HepG2 (cell line): ENCODE measurements around the gene CCDC102B. TPM values are rescaled to one million over a fixed set of nuclear protein-coding genes. Genes with fewer than 3 reads are reported as not detected.

Source experiments
- ATAC-seq: fragments of 200-7000 bp; cut with Tn5 transposase; 3 replicates; pipeline ENCODE4 v1.9.1; 2020; ENCODE audit warnings: mild to moderate bottlenecking, moderate library complexity
- BruUV-seq: library from RNA; stranded (reverse); fragments of 400-500 nt; replicated peaks from 2 replicates; lab custom pipeline; 2021; lab: Mats Ljungman, UMichigan
- CTCF ChIA-PET: fragments of 300-600 bp; formaldehyde crosslinking; extraction: SDS; loops from one replicate; lab custom pipeline; 2021; ENCODE audit warnings: low total read pairs, inconsistent platforms, low intra/inter-chr PET ratio; lab: Yijun Ruan, JAX
- POLR2A ChIA-PET: fragments of 350-600 bp; sonication (Branson Sonifier 250); formaldehyde crosslinking; loops from one replicate; lab custom pipeline; 2020; ENCODE audit warnings: antibody characterized with exemption, inconsistent platforms; lab: Yijun Ruan, JAX
- DNase-seq: peaks from one replicate; pipeline ENCODE4 v3.0.0-alpha.2; 2015; ENCODE audit warnings: low spot score
- FAIRE-seq: peaks from 3 replicates; lab custom pipeline; 2011; peaks lifted over from hg19 to GRCh38; lab: Jason Lieb, UNC
- H2AFZ ChIP-seq: one replicate; pipeline ENCODE4 v1.6.1; 2011; ENCODE audit warnings: low read length, inconsistent platforms
- H3K27ac ChIP-seq: fragments of 300-600 bp; 3 replicates; pipeline ENCODE4 v1.8.0; 2011; ENCODE audit warnings: mixed run types, mild to moderate bottlenecking, mixed read lengths, low read length, inconsistent platforms; ENCODE audit not compliant: insufficient read depth; ENCODE audit errors: extremely low read length
- H3K27me3 ChIP-seq, 2 experiments: fragments of 200-600 bp in 1 of 2; 2 replicates in 1 of 2; 3 replicates in 1 of 2; pipeline versions ENCODE4 v1.6.0 to v1.8.0; 2011; ENCODE audit warnings: low read length in 2 of 2, mild to moderate bottlenecking in 2 of 2, moderate library complexity in 2 of 2, inconsistent platforms in 1 of 2; ENCODE audit not compliant: insufficient read depth in 2 of 2, control insufficient read depth in 1 of 2
- H3K36me3 ChIP-seq, 2 experiments: fragments of 200-600 bp in 1 of 2; replicated peaks in 1 of 2; 2 replicates in 1 of 2; 3 replicates in 1 of 2; pipeline versions ENCODE4 v1.5.1 to v1.8.0; 2011; ENCODE audit warnings: low read length in 2 of 2, inconsistent platforms in 1 of 2; ENCODE audit not compliant: insufficient read depth in 2 of 2, control insufficient read depth in 1 of 2
- H3K4me1 ChIP-seq: 2 replicates; pipeline ENCODE4 v1.5.1; 2012; ENCODE audit warnings: low read length, inconsistent platforms; ENCODE audit not compliant: insufficient read depth
- H3K4me2 ChIP-seq: 2 replicates; pipeline ENCODE4 v1.6.0; 2011; ENCODE audit warnings: low read depth, low read length, inconsistent platforms
- H3K4me3 ChIP-seq, 3 experiments: fragments of 200-600 bp in 1 of 3; sonication (generic), shearing (Covaris generic) in 1 of 3; replicated peaks in 1 of 3; 2 replicates each; pipeline ENCODE4 v1.5.1; 2011 to 2016; ENCODE audit warnings: low read length in 3 of 3, inconsistent platforms in 2 of 3, low read depth in 2 of 3, mild to moderate bottlenecking in 2 of 3, control low read depth in 1 of 3, mixed read lengths in 1 of 3; ENCODE audit not compliant: insufficient read depth in 1 of 3
- H3K79me2 ChIP-seq: one replicate; pipeline ENCODE4 v1.6.1; 2011; ENCODE audit warnings: low read length, inconsistent platforms; ENCODE audit not compliant: insufficient read depth
- H3K9ac ChIP-seq: 2 replicates; pipeline ENCODE4 v1.6.0; 2011; ENCODE audit warnings: mild to moderate bottlenecking, low read depth, low read length, inconsistent platforms; ENCODE audit not compliant: insufficient read depth
- H3K9me3 ChIP-seq: 2 replicates; pipeline ENCODE4 v1.5.1; 2012; ENCODE audit warnings: mild to moderate bottlenecking, low read length
- H4K20me1 ChIP-seq: 2 replicates; pipeline ENCODE4 v1.6.0; 2011; ENCODE audit warnings: inconsistent platforms, mild to moderate bottlenecking, low read length, moderate library complexity; ENCODE audit not compliant: insufficient read depth
- NKX3-1 ChIP-seq: sonication (generic); formaldehyde crosslinking; IDR thresholded peaks from 2 replicates; pipeline ENCODE4 v1.5.0; 2020; ENCODE audit warnings: missing genetic modification reagents
- NR2F6 ChIP-seq, 2 experiments: IDR thresholded peaks; 2 replicates each; pipeline ENCODE4 v1.6.1; 2016; ENCODE audit warnings: antibody characterized with exemption in 1 of 2, mild to moderate bottlenecking in 1 of 2
- SPEN ChIP-seq: sonication (generic); formaldehyde crosslinking; IDR thresholded peaks from 2 replicates; pipeline ENCODE4 v1.5.1; 2020; ENCODE audit warnings: low read depth, mild to moderate bottlenecking, missing genetic modification reagents
- ZNF432 ChIP-seq: sonication (generic); formaldehyde crosslinking; IDR thresholded peaks from 2 replicates; pipeline ENCODE4 v1.5.0; 2020; ENCODE audit warnings: missing genetic modification reagents, mild to moderate bottlenecking, borderline replicate concordance
- WGBS: methylation state at CpG from one replicate; pipeline ENCODE4 v1.1.6; 2017; ENCODE audit warnings: low lambda C conversion rate; 5-methylcytosine and 5-hydroxymethylcytosine counted together
- in situ Hi-C: cut with HindIII; loops from 2 replicates; pipeline ENCODE4 v1.10.0; 2017; ENCODE audit warnings: low pct_unique_long_range_greater_than_20kb; ENCODE audit not compliant: extremely low pct_ligation_motif_present
- intact Hi-C: fragments of 100-400 bp; cut with micrococcal nuclease; formaldehyde crosslinking; loops from one replicate; pipeline ENCODE4 v1.10.0; 2022; ENCODE audit not compliant: unreplicated experiment
- polyA plus RNA-seq, 8 experiments: library from polyadenylated mRNA; depleted of rRNA in 3 of 8; stranded (reverse) in 7 of 8; unstranded in 1 of 8; fragments of >200 nt; fragmentation: Illumina TruSeq in 4 of 8; extraction: Trizol in 4 of 8; gene quantifications; 2 replicates each; pipeline versions ENCODE4 v1.2.1 to v1.2.3, GENCODE V29; 2011 to 2016; ENCODE audit warnings: low read depth in 4 of 8, missing spikeins in 1 of 8, mixed read lengths in 1 of 8; ENCODE audit not compliant: insufficient read depth in 1 of 8
- total RNA-seq, 5 experiments: library from RNA; depleted of rRNA; stranded (reverse); fragments of >200 nt; fragmentation: Illumina TruSeq; extraction: Trizol; gene quantifications; 2 replicates each; pipeline ENCODE4 v1.2.3, GENCODE V29; 2016; ENCODE audit warnings: low read depth in 1 of 5
- TF ChIP-seq, protein P1 (sequence below): sonication (generic); formaldehyde crosslinking; IDR thresholded peaks from 2 replicates; pipeline ENCODE4 v1.5.0; 2020; ENCODE audit warnings: mild to moderate bottlenecking, missing genetic modification reagents, borderline replicate concordance
- TF ChIP-seq, protein P2 (sequence below): sonication (generic); formaldehyde crosslinking; IDR thresholded peaks from 2 replicates; pipeline ENCODE4 v1.4.0; 2020; ENCODE audit warnings: missing genetic modification reagents
- TF ChIP-seq, protein P3 (sequence below): sonication (generic); formaldehyde crosslinking; IDR thresholded peaks from 2 replicates; pipeline ENCODE4 v1.4.0; 2020; ENCODE audit warnings: missing genetic modification reagents, mild to moderate bottlenecking, borderline replicate concordance
- TF ChIP-seq, protein P4 (sequence below): IDR thresholded peaks from 2 replicates; pipeline ENCODE4 v1.6.1; 2016; ENCODE audit warnings: low read depth, control low read depth
- TF ChIP-seq, protein P5 (sequence below): sonication (generic); formaldehyde crosslinking; IDR thresholded peaks from 2 replicates; pipeline ENCODE4 v1.5.0; 2020; ENCODE audit warnings: missing genetic modification reagents

Gene CCDC102B
- total and polyA plus RNA-seq, 2 of the 13 experiments (the other 11 are each of a cell fraction or from before 2014, with no cell fraction given): 2.3 to 3.7 TPM

DNA sequence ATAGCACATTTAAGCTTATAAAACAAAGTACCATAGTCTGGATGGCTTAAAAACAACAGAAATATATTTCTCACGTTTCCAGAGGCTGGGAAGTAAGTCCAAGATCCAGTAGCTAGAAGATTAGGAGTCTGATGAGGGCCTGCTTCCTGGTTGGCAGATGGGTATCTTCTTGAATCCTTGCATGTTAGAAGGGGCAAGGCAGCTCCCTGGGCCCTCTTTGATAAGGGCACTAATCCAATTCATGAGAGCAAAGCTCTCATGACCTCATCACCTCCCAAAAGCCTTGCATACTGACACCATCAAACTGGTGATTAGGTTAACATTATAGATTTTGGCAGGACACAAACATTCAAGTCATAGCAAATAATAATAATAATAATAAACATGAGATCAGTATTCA is 146.4 kb downstream of the CCDC102B start:
- no peak overlapping the region for H3K4me2 ChIP-seq
- no peaks in the 10 kb centered on the region for H3K27me3 ChIP-seq
- ATAC-seq (no peak), FAIRE-seq (no peak), DNase-seq (no peak)
- H3K4me1 ChIP-seq: peaks cover 8% of the 10 kb centered on the region; the same call in 1 of the 2 replicates
- H3K9me3 ChIP-seq: no peaks in the 10 kb centered on the region
- BruUV-seq: no TSS peak
- H3K9ac ChIP-seq: no peak overlapping the region
- no peak overlapping the region for H2AFZ ChIP-seq
- WGBS: 0% methylated on average over 1 of the region's 1 CpG
- no peaks in the 10 kb centered on the region for H3K36me3 ChIP-seq
- CTCF ChIA-PET: no interaction called here
- POLR2A ChIA-PET: no interaction called here
- H3K79me2 ChIP-seq: no peaks in the 10 kb centered on the region
- in situ Hi-C loops (no loop called here), intact Hi-C loops (no loop called here)
- no peak overlapping the region for H3K27ac ChIP-seq
- TF ChIP-seq, protein P1, sequence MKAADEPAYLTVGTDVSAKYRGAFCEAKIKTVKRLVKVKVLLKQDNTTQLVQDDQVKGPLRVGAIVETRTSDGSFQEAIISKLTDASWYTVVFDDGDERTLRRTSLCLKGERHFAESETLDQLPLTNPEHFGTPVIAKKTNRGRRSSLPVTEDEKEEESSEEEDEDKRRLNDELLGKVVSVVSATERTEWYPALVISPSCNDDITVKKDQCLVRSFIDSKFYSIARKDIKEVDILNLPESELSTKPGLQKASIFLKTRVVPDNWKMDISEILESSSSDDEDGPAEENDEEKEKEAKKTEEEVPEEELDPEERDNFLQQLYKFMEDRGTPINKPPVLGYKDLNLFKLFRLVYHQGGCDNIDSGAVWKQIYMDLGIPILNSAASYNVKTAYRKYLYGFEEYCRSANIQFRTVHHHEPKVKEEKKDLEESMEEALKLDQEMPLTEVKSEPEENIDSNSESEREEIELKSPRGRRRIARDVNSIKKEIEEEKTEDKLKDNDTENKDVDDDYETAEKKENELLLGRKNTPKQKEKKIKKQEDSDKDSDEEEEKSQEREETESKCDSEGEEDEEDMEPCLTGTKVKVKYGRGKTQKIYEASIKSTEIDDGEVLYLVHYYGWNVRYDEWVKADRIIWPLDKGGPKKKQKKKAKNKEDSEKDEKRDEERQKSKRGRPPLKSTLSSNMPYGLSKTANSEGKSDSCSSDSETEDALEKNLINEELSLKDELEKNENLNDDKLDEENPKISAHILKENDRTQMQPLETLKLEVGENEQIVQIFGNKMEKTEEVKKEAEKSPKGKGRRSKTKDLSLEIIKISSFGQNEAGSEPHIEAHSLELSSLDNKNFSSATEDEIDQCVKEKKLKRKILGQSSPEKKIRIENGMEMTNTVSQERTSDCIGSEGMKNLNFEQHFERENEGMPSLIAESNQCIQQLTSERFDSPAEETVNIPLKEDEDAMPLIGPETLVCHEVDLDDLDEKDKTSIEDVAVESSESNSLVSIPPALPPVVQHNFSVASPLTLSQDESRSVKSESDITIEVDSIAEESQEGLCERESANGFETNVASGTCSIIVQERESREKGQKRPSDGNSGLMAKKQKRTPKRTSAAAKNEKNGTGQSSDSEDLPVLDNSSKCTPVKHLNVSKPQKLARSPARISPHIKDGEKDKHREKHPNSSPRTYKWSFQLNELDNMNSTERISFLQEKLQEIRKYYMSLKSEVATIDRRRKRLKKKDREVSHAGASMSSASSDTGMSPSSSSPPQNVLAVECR (CRISPR knock-in tag): no peak
- TF ChIP-seq, protein P2, sequence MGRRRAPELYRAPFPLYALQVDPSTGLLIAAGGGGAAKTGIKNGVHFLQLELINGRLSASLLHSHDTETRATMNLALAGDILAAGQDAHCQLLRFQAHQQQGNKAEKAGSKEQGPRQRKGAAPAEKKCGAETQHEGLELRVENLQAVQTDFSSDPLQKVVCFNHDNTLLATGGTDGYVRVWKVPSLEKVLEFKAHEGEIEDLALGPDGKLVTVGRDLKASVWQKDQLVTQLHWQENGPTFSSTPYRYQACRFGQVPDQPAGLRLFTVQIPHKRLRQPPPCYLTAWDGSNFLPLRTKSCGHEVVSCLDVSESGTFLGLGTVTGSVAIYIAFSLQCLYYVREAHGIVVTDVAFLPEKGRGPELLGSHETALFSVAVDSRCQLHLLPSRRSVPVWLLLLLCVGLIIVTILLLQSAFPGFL: no peak
- TF ChIP-seq, protein P3, sequence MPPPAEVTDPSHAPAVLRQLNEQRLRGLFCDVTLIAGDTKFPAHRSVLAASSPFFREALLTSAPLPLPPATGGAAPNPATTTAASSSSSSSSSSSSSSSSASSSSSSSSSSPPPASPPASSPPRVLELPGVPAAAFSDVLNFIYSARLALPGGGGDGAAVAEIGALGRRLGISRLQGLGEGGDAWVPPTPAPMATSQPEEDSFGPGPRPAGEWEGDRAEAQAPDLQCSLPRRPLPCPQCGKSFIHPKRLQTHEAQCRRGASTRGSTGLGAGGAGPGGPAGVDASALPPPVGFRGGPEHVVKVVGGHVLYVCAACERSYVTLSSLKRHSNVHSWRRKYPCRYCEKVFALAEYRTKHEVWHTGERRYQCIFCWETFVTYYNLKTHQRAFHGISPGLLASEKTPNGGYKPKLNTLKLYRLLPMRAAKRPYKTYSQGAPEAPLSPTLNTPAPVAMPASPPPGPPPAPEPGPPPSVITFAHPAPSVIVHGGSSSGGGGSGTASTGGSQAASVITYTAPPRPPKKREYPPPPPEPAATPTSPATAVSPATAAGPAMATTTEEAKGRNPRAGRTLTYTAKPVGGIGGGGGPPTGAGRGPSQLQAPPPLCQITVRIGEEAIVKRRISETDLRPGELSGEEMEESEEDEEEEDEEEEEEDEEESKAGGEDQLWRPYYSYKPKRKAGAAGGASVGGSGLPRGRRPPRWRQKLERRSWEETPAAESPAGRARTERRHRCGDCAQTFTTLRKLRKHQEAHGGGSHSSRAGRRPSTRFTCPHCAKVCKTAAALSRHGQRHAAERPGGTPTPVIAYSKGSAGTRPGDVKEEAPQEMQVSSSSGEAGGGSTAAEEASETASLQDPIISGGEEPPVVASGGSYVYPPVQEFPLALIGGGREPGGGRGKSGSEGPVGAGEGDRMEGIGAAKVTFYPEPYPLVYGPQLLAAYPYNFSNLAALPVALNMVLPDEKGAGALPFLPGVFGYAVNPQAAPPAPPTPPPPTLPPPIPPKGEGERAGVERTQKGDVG (CRISPR knock-in tag): no peak
- TF ChIP-seq NR2F6 (IDR thresholded peaks at IDR 0.05) (no peak), NR2F6 (CRISPR knock-in tag; IDR thresholded peaks at IDR 0.05) (no peak), ZNF432 (CRISPR knock-in tag) (no peak), SPEN (CRISPR knock-in tag) (no peak), NKX3-1 (CRISPR knock-in tag) (no peak)
- TF ChIP-seq, protein P4, sequence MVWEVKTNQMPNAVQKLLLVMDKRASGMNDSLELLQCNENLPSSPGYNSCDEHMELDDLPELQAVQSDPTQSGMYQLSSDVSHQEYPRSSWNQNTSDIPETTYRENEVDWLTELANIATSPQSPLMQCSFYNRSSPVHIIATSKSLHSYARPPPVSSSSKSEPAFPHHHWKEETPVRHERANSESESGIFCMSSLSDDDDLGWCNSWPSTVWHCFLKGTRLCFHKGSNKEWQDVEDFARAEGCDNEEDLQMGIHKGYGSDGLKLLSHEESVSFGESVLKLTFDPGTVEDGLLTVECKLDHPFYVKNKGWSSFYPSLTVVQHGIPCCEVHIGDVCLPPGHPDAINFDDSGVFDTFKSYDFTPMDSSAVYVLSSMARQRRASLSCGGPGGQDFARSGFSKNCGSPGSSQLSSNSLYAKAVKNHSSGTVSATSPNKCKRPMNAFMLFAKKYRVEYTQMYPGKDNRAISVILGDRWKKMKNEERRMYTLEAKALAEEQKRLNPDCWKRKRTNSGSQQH (CRISPR knock-in tag): no peak
- TF ChIP-seq, protein P5, sequence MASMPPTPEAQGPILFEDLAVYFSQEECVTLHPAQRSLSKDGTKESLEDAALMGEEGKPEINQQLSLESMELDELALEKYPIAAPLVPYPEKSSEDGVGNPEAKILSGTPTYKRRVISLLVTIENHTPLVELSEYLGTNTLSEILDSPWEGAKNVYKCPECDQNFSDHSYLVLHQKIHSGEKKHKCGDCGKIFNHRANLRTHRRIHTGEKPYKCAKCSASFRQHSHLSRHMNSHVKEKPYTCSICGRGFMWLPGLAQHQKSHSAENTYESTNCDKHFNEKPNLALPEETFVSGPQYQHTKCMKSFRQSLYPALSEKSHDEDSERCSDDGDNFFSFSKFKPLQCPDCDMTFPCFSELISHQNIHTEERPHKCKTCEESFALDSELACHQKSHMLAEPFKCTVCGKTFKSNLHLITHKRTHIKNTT (CRISPR knock-in tag): no peak
- H4K20me1 ChIP-seq: no peaks in the 10 kb centered on the region
- no peak overlapping the region for H3K4me3 ChIP-seq
